ENCODE data around the gene SPATA24. TPM values are rescaled to one million over a fixed set of nuclear protein-coding genes. Genes with fewer than 3 reads are reported as not detected.

Gene SPATA24
- total and polyA plus RNA-seq, 4 donors: 1.8 to 2.7 (median 2.5) TPM

GRCh38 chr5:139439013-139439903 is 35.4 kb upstream of the SPATA24 start, which contains the start of gene DNAJC18:
DNAJC18 (minus strand) TSS chr5:139439525; CDS start chr5:139439445, 80 bp downstream.
- no peaks in the 10 kb centered on the region for H3K9me3 ChIP-seq (ENCODE audit: control insufficient read depth in 4 of 4, low read length in 3 of 4)
- H3K27ac ChIP-seq (ENCODE audit: low read depth in 1 of 2, low read length in 2 of 2): peak within 1 kb of the TSS; percentile 68 to 81
- H3K4me3 ChIP-seq (ENCODE audit: low read depth in 1 of 3, low read length in 3 of 3): peak within 1 kb of the TSS; percentile 72 to 90 (median 86)
- 5% methylated on average over 49 of the region's 49 CpGs for WGBS
- TF ChIP-seq YY1 (IDR thresholded peaks at IDR 0.05) (peak; percentile 30), NR2F2 (IDR thresholded peaks at IDR 0.05) (peak; percentile 38), FOXA1 (IDR thresholded peaks at IDR 0.05) (no peak), RAD21 (IDR thresholded peaks at IDR 0.05) (peak in 1 of 2 donors; percentile 26), SP1 (IDR thresholded peaks at IDR 0.05) (no peak), MAX (IDR thresholded peaks at IDR 0.05) (peak; percentile 18), ATF3 (IDR thresholded peaks at IDR 0.05) (no peak)
- no peaks in the 10 kb centered on the region for H3K27me3 ChIP-seq (ENCODE audit: control insufficient read depth in 4 of 4, insufficient read depth in 4 of 4, low read length in 3 of 4)
- H3K9ac ChIP-seq (ENCODE audit: low read depth in 1 of 2, low read length in 2 of 2): peak within 1 kb of the TSS; percentile 39 to 82
- H3K4me1 ChIP-seq (ENCODE audit: control insufficient read depth in 4 of 4, insufficient read depth in 4 of 4, low read length in 3 of 4): peaks cover 0 to 11% (median 2%) of the 10 kb centered on the region in 4 donors
- peak; percentile 90 for DNase-seq (ENCODE audit: low spot score)
- H3K36me3 ChIP-seq (ENCODE audit: control insufficient read depth in 4 of 4, insufficient read depth in 3 of 4, low read depth in 1 of 4, low read length in 3 of 4): no peaks in the 10 kb centered on the region

GRCh38 chr5:139438707-139439012 is 34.8 kb upstream of the SPATA24 start:
- Histone ChIP-seq H3K9ac (ENCODE audit: low read depth in 1 of 2, low read length in 2 of 2) (no peak overlapping the region), H3K4me3 (ENCODE audit: low read depth in 1 of 3, low read length in 3 of 3) (peak overlapping the region; percentile 72 to 90 (median 86)), H3K27me3 (ENCODE audit: control insufficient read depth in 4 of 4, insufficient read depth in 4 of 4, low read length in 3 of 4) (no peaks in the 10 kb centered on the region), H3K9me3 (ENCODE audit: control insufficient read depth in 4 of 4, low read length in 3 of 4) (no peaks in the 10 kb centered on the region), H3K27ac (ENCODE audit: low read depth in 1 of 2, low read length in 2 of 2) (no peak overlapping the region), H3K4me1 (ENCODE audit: control insufficient read depth in 4 of 4, insufficient read depth in 4 of 4, low read length in 3 of 4) (peaks cover 0 to 11% (median 2%) of the 10 kb centered on the region in 4 donors), H3K36me3 (ENCODE audit: control insufficient read depth in 4 of 4, insufficient read depth in 3 of 4, low read depth in 1 of 4, low read length in 3 of 4) (no peaks in the 10 kb centered on the region)
- TF ChIP-seq RAD21 (IDR thresholded peaks at IDR 0.05) (no peak), REST (IDR thresholded peaks at IDR 0.05) (no peak), JUND (IDR thresholded peaks at IDR 0.05) (no peak), ATF3 (IDR thresholded peaks at IDR 0.05) (no peak), GABPA (IDR thresholded peaks at IDR 0.05 in 1 of 2, conservative IDR thresholded peaks at IDR 0.05 in 1 of 2) (no peak), HNF4G (IDR thresholded peaks at IDR 0.05) (no peak), YY1 (IDR thresholded peaks at IDR 0.05) (no peak), NR2F2 (IDR thresholded peaks at IDR 0.05) (no peak), EGR1 (IDR thresholded peaks at IDR 0.05; ENCODE audit: low read depth in 2 of 2) (no peak), TAF1 (conservative IDR thresholded peaks at IDR 0.05) (no peak), HNF4A (conservative IDR thresholded peaks at IDR 0.05) (no peak), RXRA (IDR thresholded peaks at IDR 0.05) (no peak), CTCF (IDR thresholded peaks at IDR 0.05; ENCODE audit: low read depth, low read length, missing input control) (no peak), SP1 (IDR thresholded peaks at IDR 0.05) (no peak), ZBTB33 (IDR thresholded peaks at IDR 0.05) (no peak), MAX (IDR thresholded peaks at IDR 0.05) (no peak), FOXA2 (IDR thresholded peaks at IDR 0.05) (no peak), FOXA1 (IDR thresholded peaks at IDR 0.05) (no peak)
- no peak for DNase-seq (ENCODE audit: low spot score)
- 38% methylated on average over 8 of the region's 8 CpGs for WGBS
